ENCODE measurements around the gene ZNF514.
A peak's percentile ranks its signal among the peaks of the same experiment; 100 is the strongest.
"Not testable (repeated sequence)": the region's sequence is repeated elsewhere in the genome, so short reads cannot be mapped to it uniquely, and the experiment has no call there.

The ZNF514 gene

GRCh38 chr2:95122197-95122551 is 37.5 kb downstream of the ZNF514 start:
- no peak for DNase-seq

GRCh38 chr2:95121407-95122196 is 38.0 kb downstream of the ZNF514 start, which contains the start of gene MRPS5:
Gene MRPS5, minus strand, starts transcription at chr2:95121808. Its CDS starts 17 bp downstream, at chr2:95121791.
- peak; percentile 60 for DNase-seq

GRCh38 chr2:95121093-95121406 is 38.6 kb downstream of the ZNF514 start:
- DNase-seq = no peak

- peak; percentile 42 for DNase-seq
Measured at GRCh38 chr2:95115418-95115817, 44.2 kb downstream of the ZNF514 start.

GRCh38 chr2:95113464-95113863 is 46.2 kb downstream of the ZNF514 start:
- peak; percentile 12 for DNase-seq

- DNase-seq = no peak
Measured at GRCh38 chr2:95110395-95110794, 49.3 kb downstream of the ZNF514 start.

- no peak for DNase-seq
Measured at GRCh38 chr2:95109260-95109659, 50.4 kb downstream of the ZNF514 start.

GRCh38 chr2:95106081-95106480 is 53.6 kb downstream of the ZNF514 start:
- no peak for DNase-seq

GRCh38 chr2:95104606-95105005 is 55.0 kb downstream of the ZNF514 start:
- DNase-seq = no peak

GRCh38 chr2:95099910-95100309 is 59.7 kb downstream of the ZNF514 start:
- no peak for DNase-seq

GRCh38 chr2:95098273-95098672 is 61.4 kb downstream of the ZNF514 start:
- not testable (repeated sequence) for DNase-seq
